Endodermal cell (in vitro differentiated cells): Measurements from ENCODE around the gene SYT5. TPM values are rescaled to one million over a fixed set of nuclear protein-coding genes. Genes with fewer than 3 reads are reported as not detected.
"Not testable (repeated sequence)": the region's sequence is repeated elsewhere in the genome, so short reads cannot be mapped to it uniquely, and the experiment has no call there.

Experiments used
- DNase-seq: peaks from one replicate; pipeline ENCODE4 v3.0.0-alpha.2; 2017
- H3K27ac ChIP-seq: 2 replicates; pipeline ENCODE4 v1.5.1; 2013; ENCODE audit warnings: mild to moderate bottlenecking, low read depth, low read length, moderate library complexity
- H3K27me3 ChIP-seq: 2 replicates; pipeline ENCODE4 v1.6.1; 2013; ENCODE audit warnings: mild to moderate bottlenecking, low read length, moderate library complexity; ENCODE audit not compliant: insufficient read depth, control insufficient read depth, poor library complexity, severe bottlenecking
- H3K36me3 ChIP-seq: 2 replicates; pipeline ENCODE4 v1.7.0; 2013; ENCODE audit warnings: mild to moderate bottlenecking, low read length, moderate library complexity; ENCODE audit not compliant: control insufficient read depth, insufficient read depth
- H3K4me1 ChIP-seq: one replicate; pipeline ENCODE4 v1.7.0; 2013; ENCODE audit warnings: low read length; ENCODE audit not compliant: control insufficient read depth, insufficient read depth
- H3K4me3 ChIP-seq: 2 replicates; pipeline ENCODE4 v1.5.1; 2013; ENCODE audit warnings: mild to moderate bottlenecking, low read length, moderate library complexity
- H3K9ac ChIP-seq: 2 replicates; pipeline ENCODE4 v1.6.1; 2013; ENCODE audit warnings: mild to moderate bottlenecking, low read length, moderate library complexity; ENCODE audit not compliant: poor library complexity, severe bottlenecking; ENCODE audit errors: extremely low read depth
- H3K9me3 ChIP-seq: 2 replicates; pipeline ENCODE4 v1.6.1; 2013; ENCODE audit warnings: mild to moderate bottlenecking, low read length, moderate library complexity; ENCODE audit not compliant: control insufficient read depth
- H3K27ac Mint-ChIP-seq: 2 replicates; pipeline ENCODE4 v1.8.0; 2020; ENCODE audit warnings: mixed read lengths
- H3K27me3 Mint-ChIP-seq: 2 replicates; pipeline ENCODE4 v1.8.0; 2021; ENCODE audit warnings: mild to moderate bottlenecking, mixed read lengths; ENCODE audit not compliant: insufficient read depth
- H3K36me3 Mint-ChIP-seq: 2 replicates; pipeline ENCODE4 v1.8.0; 2020; ENCODE audit warnings: low read depth, mixed read lengths
- H3K4me1 Mint-ChIP-seq: 2 replicates; pipeline ENCODE4 v1.8.0; 2020; ENCODE audit warnings: mixed read lengths
- H3K4me3 Mint-ChIP-seq: 2 replicates; pipeline ENCODE4 v1.8.0; 2020; ENCODE audit warnings: mild to moderate bottlenecking, moderate library complexity, mixed read lengths
- H3K9me3 Mint-ChIP-seq: 2 replicates; pipeline ENCODE4 v1.8.0; 2020; ENCODE audit warnings: mild to moderate bottlenecking, mixed read lengths
- WGBS, 2 experiments: methylation state at CpG; one replicate each; pipeline versions ENCODE4 v1.1.5 to v1.1.7; 2013; ENCODE audit warnings: missing lambda C conversion rate in 2 of 2, mixed read lengths in 1 of 2; ENCODE audit not compliant: insufficient coverage in 1 of 2, insufficient read length in 1 of 2; 5-methylcytosine and 5-hydroxymethylcytosine counted together
- total RNA-seq, 2 donors: library from RNA; stranded (reverse); fragmentation: NEBNext Ultra II Directional in 1 of 2; extraction: Animal tissue kit (Norgen Biotek cat#: 25700) in 1 of 2; gene quantifications; 2 replicates in 1 of 2; 3 replicates in 1 of 2; pipeline ENCODE4 v1.2.1, GENCODE V29; 2021
- TF ChIP-seq, protein P1 (sequence below): fragments of 200-600 bp; sonication (generic); conservative IDR thresholded peaks from 2 replicates; pipeline ENCODE4 v1.5.0; 2021; ENCODE audit warnings: antibody characterized with exemption, mild to moderate bottlenecking

The SYT5 gene
- total RNA-seq, 2 donors from 2014 or later, result not detected

DNA sequence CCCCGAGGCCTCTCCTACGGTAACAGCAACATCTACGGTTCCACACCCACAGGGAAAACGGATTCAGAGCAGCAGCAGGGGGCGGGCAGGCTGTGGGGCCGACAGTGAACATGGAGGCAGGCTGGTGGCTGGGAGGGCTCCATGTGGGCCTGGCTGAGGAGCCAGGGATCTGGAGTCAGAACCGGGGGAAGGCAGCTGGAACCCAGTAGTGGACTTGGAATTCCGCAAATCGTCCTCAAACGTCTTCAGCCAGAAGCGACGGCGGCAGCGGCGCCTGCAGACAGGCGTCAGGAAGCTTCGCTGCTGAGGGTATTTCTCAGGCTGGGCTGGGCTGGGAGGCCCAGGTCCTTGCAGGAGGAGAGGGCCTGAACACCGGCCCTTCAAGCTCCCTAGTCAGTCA, 46.7 kb upstream of the SYT5 start:
- H3K4me3 Mint-ChIP-seq, result no peak overlapping the region
- TF ChIP-seq, protein P1, sequence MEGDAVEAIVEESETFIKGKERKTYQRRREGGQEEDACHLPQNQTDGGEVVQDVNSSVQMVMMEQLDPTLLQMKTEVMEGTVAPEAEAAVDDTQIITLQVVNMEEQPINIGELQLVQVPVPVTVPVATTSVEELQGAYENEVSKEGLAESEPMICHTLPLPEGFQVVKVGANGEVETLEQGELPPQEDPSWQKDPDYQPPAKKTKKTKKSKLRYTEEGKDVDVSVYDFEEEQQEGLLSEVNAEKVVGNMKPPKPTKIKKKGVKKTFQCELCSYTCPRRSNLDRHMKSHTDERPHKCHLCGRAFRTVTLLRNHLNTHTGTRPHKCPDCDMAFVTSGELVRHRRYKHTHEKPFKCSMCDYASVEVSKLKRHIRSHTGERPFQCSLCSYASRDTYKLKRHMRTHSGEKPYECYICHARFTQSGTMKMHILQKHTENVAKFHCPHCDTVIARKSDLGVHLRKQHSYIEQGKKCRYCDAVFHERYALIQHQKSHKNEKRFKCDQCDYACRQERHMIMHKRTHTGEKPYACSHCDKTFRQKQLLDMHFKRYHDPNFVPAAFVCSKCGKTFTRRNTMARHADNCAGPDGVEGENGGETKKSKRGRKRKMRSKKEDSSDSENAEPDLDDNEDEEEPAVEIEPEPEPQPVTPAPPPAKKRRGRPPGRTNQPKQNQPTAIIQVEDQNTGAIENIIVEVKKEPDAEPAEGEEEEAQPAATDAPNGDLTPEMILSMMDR, result no peak
- no peaks in the 10 kb centered on the region for H3K27me3 Mint-ChIP-seq
- no peaks in the 10 kb centered on the region for H3K9me3 Mint-ChIP-seq
- H3K4me1 Mint-ChIP-seq, result peaks cover 7% of the 10 kb centered on the region
- Histone ChIP-seq H3K27me3 (no peaks in the 10 kb centered on the region), H3K9ac (no peak overlapping the region), H3K27ac (no peak overlapping the region), H3K9me3 (no peaks in the 10 kb centered on the region), H3K4me3 (no peak overlapping the region), H3K4me1 (peaks cover 5% of the 10 kb centered on the region), H3K36me3 (no peaks in the 10 kb centered on the region)
- DNase-seq, result no peak
- WGBS, 2 experiments, result 88 to 89% methylated on average over 10 to 18 of the region's 18 CpGs
- no peak overlapping the region for H3K27ac Mint-ChIP-seq
- peaks cover 13% of the 10 kb centered on the region for H3K36me3 Mint-ChIP-seq

DNA sequence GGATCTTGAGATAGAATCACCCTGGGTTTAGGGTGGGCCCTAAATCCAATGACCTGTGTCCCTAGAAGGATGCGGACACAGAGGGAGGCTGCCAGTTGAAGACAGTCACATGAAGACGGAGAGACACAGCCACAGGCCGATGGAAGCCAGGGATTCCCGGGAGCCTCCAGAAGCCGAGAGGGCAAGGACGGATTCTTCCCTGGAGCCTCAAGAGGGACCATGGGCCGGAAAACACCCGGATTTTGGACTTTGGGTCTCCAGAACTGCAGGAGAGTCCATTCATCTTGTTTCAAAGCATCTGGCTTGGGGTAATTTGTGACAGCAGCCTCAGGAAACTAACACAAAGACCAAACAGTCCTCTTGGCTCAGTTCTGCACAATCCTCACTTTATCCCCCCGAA, 46.2 kb upstream of the SYT5 start:
- Histone ChIP-seq H3K9ac (no peak overlapping the region), H3K27ac (no peak overlapping the region), H3K4me1 (peaks cover 5% of the 10 kb centered on the region), H3K4me3 (no peak overlapping the region), H3K9me3 (no peaks in the 10 kb centered on the region), H3K27me3 (no peaks in the 10 kb centered on the region), H3K36me3 (no peaks in the 10 kb centered on the region)
- DNase-seq, result no peak
- WGBS, 2 experiments, result 91 to 98% methylated on average over 7 to 9 of the region's 9 CpGs
- TF ChIP-seq, protein P1, result no peak
- Mint-ChIP-seq H3K4me1 (peaks cover 7% of the 10 kb centered on the region), H3K27ac (peak overlapping the region; percentile 26), H3K36me3 (peaks cover 13% of the 10 kb centered on the region), H3K9me3 (no peaks in the 10 kb centered on the region), H3K27me3 (no peaks in the 10 kb centered on the region), H3K4me3 (no peak overlapping the region)

DNA sequence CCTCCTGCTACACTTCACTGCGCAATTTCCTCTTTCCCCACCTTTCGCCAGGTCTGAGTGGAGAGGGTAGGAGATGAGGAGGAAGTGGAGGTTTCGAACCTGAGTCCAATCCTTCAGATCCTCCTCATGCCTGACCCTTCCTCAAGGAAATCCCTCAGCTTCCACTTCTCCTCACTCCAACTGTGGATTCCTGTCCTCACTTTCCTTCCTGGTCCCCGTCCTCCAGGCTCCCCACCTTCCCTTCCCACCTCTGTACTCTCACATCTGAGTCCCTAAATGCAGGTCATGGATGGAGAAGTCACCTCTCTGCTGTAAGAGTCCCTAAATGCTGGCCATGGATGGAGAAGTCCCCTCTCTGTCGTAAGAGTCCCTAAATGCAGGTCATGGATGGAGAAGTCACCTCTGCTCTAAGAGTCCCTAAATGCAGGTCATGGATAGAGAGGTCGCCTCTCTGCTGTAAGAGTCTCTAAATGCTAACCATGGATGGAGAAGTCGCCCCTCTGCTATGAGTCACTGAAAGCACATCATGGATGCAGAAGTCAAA, 45.4 kb upstream of the SYT5 start:
- H3K27ac Mint-ChIP-seq, result no peak overlapping the region
- Histone ChIP-seq H3K27me3 (no peaks in the 10 kb centered on the region), H3K4me3 (no peak overlapping the region), H3K27ac (no peak overlapping the region), H3K36me3 (no peaks in the 10 kb centered on the region), H3K9me3 (no peaks in the 10 kb centered on the region), H3K4me1 (peaks cover 5% of the 10 kb centered on the region), H3K9ac (no peak overlapping the region)
- H3K4me1 Mint-ChIP-seq, result peaks cover 7% of the 10 kb centered on the region
- TF ChIP-seq, protein P1, result no peak
- H3K4me3 Mint-ChIP-seq, result no peak overlapping the region
- DNase-seq, result no peak
- WGBS, 2 experiments, result 87 to 96% methylated on average over 4 of the region's 7 CpGs
- peaks cover 18% of the 10 kb centered on the region for H3K36me3 Mint-ChIP-seq
- H3K9me3 Mint-ChIP-seq, result peaks cover 4% of the 10 kb centered on the region
- H3K27me3 Mint-ChIP-seq, result no peaks in the 10 kb centered on the region

DNA sequence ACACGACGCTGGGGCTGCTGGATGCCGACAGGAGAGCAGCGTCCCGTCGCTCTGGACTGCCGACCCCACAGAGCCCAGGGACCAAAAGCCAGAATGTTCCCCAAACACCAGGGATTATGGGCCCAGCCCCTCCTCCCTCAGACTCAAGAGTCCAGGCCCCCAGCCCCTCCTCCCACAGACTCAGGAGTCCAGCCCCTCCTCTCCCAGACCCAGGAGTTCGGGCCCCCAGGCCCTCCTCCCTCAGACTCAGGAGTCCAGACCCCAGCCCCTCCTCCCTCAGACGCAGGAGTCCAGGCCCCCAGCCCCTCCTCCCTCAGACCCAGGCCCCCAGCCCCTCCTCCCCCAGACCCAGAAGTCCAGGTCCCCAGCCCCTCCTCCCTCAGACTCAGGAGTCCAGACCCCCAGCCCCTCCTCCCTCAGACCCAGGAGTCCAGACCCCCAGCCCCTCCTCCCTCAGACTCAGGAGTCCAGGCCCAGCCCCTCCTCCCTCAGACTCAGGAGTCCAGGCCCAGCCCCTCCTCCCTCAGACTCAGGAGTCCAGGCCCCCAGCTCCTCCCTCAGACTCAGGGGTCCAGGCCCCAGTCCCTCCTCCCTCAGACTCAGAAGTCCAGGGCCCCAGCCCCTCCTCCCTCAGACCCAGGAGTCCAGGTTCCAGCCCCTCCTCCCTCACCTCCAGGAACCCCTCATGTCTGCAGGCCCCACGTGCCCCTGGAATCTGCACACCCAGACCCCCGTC, 44.8 kb upstream of the SYT5 start:
- H3K9me3 ChIP-seq, H3K27me3 Mint-ChIP-seq, H3K27me3 ChIP-seq, H3K9ac ChIP-seq, H3K4me3 ChIP-seq, H3K27ac ChIP-seq, H3K36me3 ChIP-seq, H3K27ac Mint-ChIP-seq, H3K4me1 ChIP-seq, H3K4me1 Mint-ChIP-seq, H3K4me3 Mint-ChIP-seq, H3K9me3 Mint-ChIP-seq, DNase-seq: not testable (repeated sequence)
- peaks cover 17% of the 10 kb centered on the region for H3K36me3 Mint-ChIP-seq
- 79 to 86% methylated on average over 5 to 11 of the region's 11 CpGs for WGBS, 2 experiments
